ENCODE data around the gene EPHA4.

GRCh38 chr2:221389904-221390303 is 182.2 kb downstream of the EPHA4 start:
- TF ChIP-seq CTCF (IDR thresholded peaks at IDR 0.05) (no peak), POLR2A (IDR thresholded peaks at IDR 0.05) (no peak)

Measured in ovary (tissue), 3 donors.